B cell (primary cell): Measurements from ENCODE around the gene SCN4A. TPM values are rescaled to one million over a fixed set of nuclear protein-coding genes. Genes with fewer than 3 reads are reported as not detected.

Source experiments
- ATAC-seq: fragments of 200-7000 bp; cut with Tn5 transposase; one replicate; pipeline ENCODE4 v1.10.0; 2021; ENCODE audit warnings: low read depth, mild to moderate bottlenecking, moderate number of reproducible peaks, moderate library complexity
- CTCF ChIA-PET: fragments of 350-600 bp; sonication (Branson Sonifier 250); formaldehyde crosslinking; loops from one replicate; lab custom pipeline; 2021; ENCODE audit warnings: antibody characterized with exemption, inconsistent platforms; lab: Charles Lee
- POLR2A ChIA-PET: fragments of 350-600 bp; sonication (Branson Sonifier 250); formaldehyde crosslinking; loops from one replicate; lab custom pipeline; 2021; ENCODE audit warnings: antibody characterized with exemption; lab: Charles Lee
- DNase-seq: peaks from one replicate; pipeline ENCODE4 v3.0.0; 2013
- H2AFZ ChIP-seq: 2 replicates; pipeline ENCODE4 v1.6.1; 2012; ENCODE audit warnings: mild to moderate bottlenecking, low read depth, low read length; ENCODE audit not compliant: insufficient read depth, poor library complexity, severe bottlenecking
- H3K27ac ChIP-seq, 2 donors: 1 replicate in 1 of 2; 2 replicates in 1 of 2; pipeline ENCODE4 v1.5.1; 2012 to 2013; ENCODE audit warnings: low read length in 2 of 2, mild to moderate bottlenecking in 2 of 2, moderate library complexity in 1 of 2
- H3K27me3 ChIP-seq, 4 experiments: fragments of 200-600 bp in 1 of 4; sonication (generic) in 1 of 4; replicated peaks in 1 of 4; 1 replicate in 2 of 4; 2 replicates in 2 of 4; pipeline versions ENCODE4 v1.6.1 to v1.7.0; 2013 to 2016; ENCODE audit warnings: low read length in 3 of 4, mild to moderate bottlenecking in 2 of 4, mixed read lengths in 1 of 4, moderate library complexity in 1 of 4; ENCODE audit not compliant: insufficient read depth in 4 of 4, control insufficient read depth in 3 of 4; ENCODE audit errors: control extremely low read depth in 1 of 4
- H3K36me3 ChIP-seq, 2 experiments: replicated peaks in 1 of 2; 1 replicate in 1 of 2; 2 replicates in 1 of 2; pipeline versions ENCODE4 v1.6.1 to v1.7.1; 2013; ENCODE audit warnings: low read length in 1 of 2; ENCODE audit not compliant: insufficient read depth in 2 of 2, control insufficient read depth in 1 of 2; ENCODE audit errors: control extremely low read depth in 1 of 2, extremely low read depth in 1 of 2
- H3K4me1 ChIP-seq, 2 donors: fragments of 200-600 bp in 1 of 2; sonication (generic) in 1 of 2; 1 replicate in 1 of 2; 2 replicates in 1 of 2; pipeline versions ENCODE4 v1.5.1 to v1.6.1; 2013 to 2017; ENCODE audit warnings: low read length in 2 of 2; ENCODE audit not compliant: control insufficient read depth in 2 of 2, insufficient read depth in 2 of 2
- H3K4me2 ChIP-seq: replicated peaks from 2 replicates; pipeline ENCODE3; 2012; ENCODE audit warnings: mild to moderate bottlenecking, low read depth, low read length; ENCODE audit not compliant: poor library complexity, severe bottlenecking
- H3K4me3 ChIP-seq, 5 experiments: fragments of 200-600 bp in 1 of 5; sonication (generic) in 1 of 5; 1 replicate in 3 of 5; 2 replicates in 2 of 5; pipeline versions ENCODE4 v1.5.1 to v1.7.0; 2011 to 2016; ENCODE audit warnings: low read length in 4 of 5, mild to moderate bottlenecking in 4 of 5, low read depth in 2 of 5, control low read depth in 1 of 5, moderate library complexity in 1 of 5; ENCODE audit not compliant: insufficient read depth in 1 of 5; ENCODE audit errors: control extremely low read depth in 1 of 5, extremely low read depth in 1 of 5
- H3K79me2 ChIP-seq: fragments of 200-600 bp; sonication (generic); one replicate; pipeline ENCODE4 v1.6.0; 2016; ENCODE audit warnings: low read length; ENCODE audit not compliant: control insufficient read depth, insufficient read depth
- H3K9ac ChIP-seq: fragments of 200-600 bp; sonication (generic); 2 replicates; pipeline ENCODE4 v1.6.1; 2017; ENCODE audit warnings: mild to moderate bottlenecking, low read length, moderate library complexity
- H3K9me3 ChIP-seq, 3 donors: one replicate each; pipeline versions ENCODE4 v1.6.1 to v1.7.1; 2013; ENCODE audit warnings: low read length in 2 of 3; ENCODE audit not compliant: control insufficient read depth in 2 of 3, insufficient read depth in 1 of 3; ENCODE audit errors: control extremely low read depth in 1 of 3
- H4K20me1 ChIP-seq: 2 replicates; pipeline ENCODE4 v1.6.0; 2012; ENCODE audit warnings: mild to moderate bottlenecking, low read length; ENCODE audit not compliant: insufficient read depth, control insufficient read depth, poor library complexity, severe bottlenecking
- H3K27ac Mint-ChIP-seq: one replicate; pipeline ENCODE4 v1.8.0; 2021; ENCODE audit warnings: mixed read lengths
- H3K27me3 Mint-ChIP-seq: one replicate; pipeline ENCODE4 v1.8.0; 2021; ENCODE audit warnings: mixed read lengths
- H3K4me1 Mint-ChIP-seq: one replicate; pipeline ENCODE4 v1.8.0; 2021; ENCODE audit warnings: mixed read lengths
- H3K4me3 Mint-ChIP-seq: one replicate; pipeline ENCODE4 v1.8.0; 2021; ENCODE audit warnings: mixed read lengths
- H3K9me3 Mint-ChIP-seq: one replicate; pipeline ENCODE4 v1.8.0; 2022; ENCODE audit warnings: mixed read lengths; ENCODE audit not compliant: insufficient read depth
- EZH2 ChIP-seq: IDR thresholded peaks from 2 replicates; pipeline ENCODE4 v1.6.1; 2012; ENCODE audit warnings: borderline replicate concordance, low read depth, mild to moderate bottlenecking, moderate library complexity, low read length; ENCODE audit not compliant: insufficient read depth, poor library complexity, severe bottlenecking
- WGBS: methylation state at CpG from one replicate; pipeline ENCODE4 v1.1.5; 2013; ENCODE audit warnings: missing lambda C conversion rate; ENCODE audit not compliant: insufficient coverage; 5-methylcytosine and 5-hydroxymethylcytosine counted together
- intact Hi-C: fragments of 100-400 bp; cut with micrococcal nuclease; formaldehyde crosslinking; loops from one replicate; pipeline ENCODE4 v1.10.0; 2022
- polyA plus RNA-seq: library from polyadenylated mRNA; depleted of rRNA; stranded (reverse); fragments of >200 nt; gene quantifications from 2 replicates; pipeline ENCODE4 v1.2.3, GENCODE V29; 2012
- total RNA-seq, 2 donors: library from RNA; stranded (reverse); fragments of 120-200 nt in 1 of 2; gene quantifications; 1 replicate in 1 of 2; 2 replicates in 1 of 2; pipeline versions ENCODE4 v1.2.3 to v1.2.4, GENCODE V29; 2013 to 2022
- TF ChIP-seq, protein P1 (sequence below): fragments of 200-600 bp; IDR thresholded peaks from one replicate; pipeline ENCODE4 v1.8.0; 2022; ENCODE audit warnings: antibody characterized with exemption, mild to moderate bottlenecking

The SCN4A gene
- total and polyA plus RNA-seq, 2 donors (not counting 1 experiment from before 2014, with no cell fraction given) = 1.1 to 1.4 TPM

DNA sequence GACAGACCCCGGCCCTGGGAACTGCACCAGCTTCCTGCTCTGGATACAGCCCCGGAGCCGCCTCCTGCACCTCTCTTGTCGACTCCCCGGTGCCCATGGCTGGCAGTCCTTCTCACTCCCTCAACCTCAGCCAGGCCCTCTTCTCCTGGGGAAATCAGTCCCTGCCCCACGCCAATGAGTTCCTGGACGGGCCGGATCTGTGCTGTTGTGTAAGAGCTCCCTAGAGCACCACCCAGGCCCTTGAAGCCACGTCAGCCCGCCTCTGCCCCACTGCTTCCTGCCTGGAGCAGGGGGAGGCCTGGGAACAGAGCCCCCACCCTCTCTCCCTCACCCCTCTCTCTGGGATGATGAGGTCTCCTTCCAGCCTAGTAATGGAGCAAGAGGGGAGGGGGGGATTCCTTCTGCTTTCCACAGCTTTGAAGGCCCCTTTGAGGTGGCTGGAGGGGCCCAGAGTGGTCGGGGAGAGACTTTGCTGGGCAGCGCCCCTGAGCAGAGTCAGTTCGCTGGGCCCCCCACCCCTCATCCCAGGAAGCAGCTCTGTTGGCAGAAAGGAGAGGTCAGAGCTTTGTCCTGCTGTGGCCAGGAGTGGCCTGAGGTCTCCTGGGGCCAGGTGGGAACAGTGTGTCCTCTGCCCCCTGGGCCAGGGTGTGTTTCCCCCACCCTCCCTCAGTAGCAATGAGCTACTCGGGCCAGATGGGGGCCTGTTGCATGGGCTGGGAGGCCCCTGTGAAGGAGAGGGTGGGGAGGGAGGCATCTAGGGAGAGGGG lies 29.2 kb upstream of the SCN4A start:
- Histone ChIP-seq H3K27me3 (peaks cover 0 to 17% (median 5%) of the 10 kb centered on the region in 4 experiments), H3K27ac (no peak overlapping the region), H4K20me1 (peaks cover 61% of the 10 kb centered on the region), H3K4me1 (peaks cover 26 to 36% of the 10 kb centered on the region in 2 donors), H3K36me3 (peaks cover 0 to 47% of the 10 kb centered on the region in 2 experiments), H2AFZ (no peak overlapping the region), H3K9ac (no peak overlapping the region), H3K9me3 (no peaks in the 10 kb centered on the region), H3K79me2 (peaks cover 21% of the 10 kb centered on the region), H3K4me2 (no peak overlapping the region), H3K4me3 (no peak overlapping the region)
- Mint-ChIP-seq H3K9me3 (no peaks in the 10 kb centered on the region), H3K4me1 (peaks cover 31% of the 10 kb centered on the region), H3K4me3 (no peak overlapping the region), H3K27me3 (peaks cover 6% of the 10 kb centered on the region), H3K27ac (no peak overlapping the region)
- no peak for ATAC-seq
- intact Hi-C loops = no loop called here
- 92% methylated on average over 13 of the region's 14 CpGs for WGBS
- CTCF ChIA-PET = interaction anchor here (1.0 to 1.9 kb wide), 4 partner anchors 12 to 132 kb away, joined by 4 to 5 read pairs (median 4); no protein-coding TSS in a partner anchor
- POLR2A ChIA-PET = no interaction called here
- no peak for DNase-seq
- TF ChIP-seq, protein P1, sequence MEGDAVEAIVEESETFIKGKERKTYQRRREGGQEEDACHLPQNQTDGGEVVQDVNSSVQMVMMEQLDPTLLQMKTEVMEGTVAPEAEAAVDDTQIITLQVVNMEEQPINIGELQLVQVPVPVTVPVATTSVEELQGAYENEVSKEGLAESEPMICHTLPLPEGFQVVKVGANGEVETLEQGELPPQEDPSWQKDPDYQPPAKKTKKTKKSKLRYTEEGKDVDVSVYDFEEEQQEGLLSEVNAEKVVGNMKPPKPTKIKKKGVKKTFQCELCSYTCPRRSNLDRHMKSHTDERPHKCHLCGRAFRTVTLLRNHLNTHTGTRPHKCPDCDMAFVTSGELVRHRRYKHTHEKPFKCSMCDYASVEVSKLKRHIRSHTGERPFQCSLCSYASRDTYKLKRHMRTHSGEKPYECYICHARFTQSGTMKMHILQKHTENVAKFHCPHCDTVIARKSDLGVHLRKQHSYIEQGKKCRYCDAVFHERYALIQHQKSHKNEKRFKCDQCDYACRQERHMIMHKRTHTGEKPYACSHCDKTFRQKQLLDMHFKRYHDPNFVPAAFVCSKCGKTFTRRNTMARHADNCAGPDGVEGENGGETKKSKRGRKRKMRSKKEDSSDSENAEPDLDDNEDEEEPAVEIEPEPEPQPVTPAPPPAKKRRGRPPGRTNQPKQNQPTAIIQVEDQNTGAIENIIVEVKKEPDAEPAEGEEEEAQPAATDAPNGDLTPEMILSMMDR = no peak
- no peak for TF ChIP-seq EZH2

DNA sequence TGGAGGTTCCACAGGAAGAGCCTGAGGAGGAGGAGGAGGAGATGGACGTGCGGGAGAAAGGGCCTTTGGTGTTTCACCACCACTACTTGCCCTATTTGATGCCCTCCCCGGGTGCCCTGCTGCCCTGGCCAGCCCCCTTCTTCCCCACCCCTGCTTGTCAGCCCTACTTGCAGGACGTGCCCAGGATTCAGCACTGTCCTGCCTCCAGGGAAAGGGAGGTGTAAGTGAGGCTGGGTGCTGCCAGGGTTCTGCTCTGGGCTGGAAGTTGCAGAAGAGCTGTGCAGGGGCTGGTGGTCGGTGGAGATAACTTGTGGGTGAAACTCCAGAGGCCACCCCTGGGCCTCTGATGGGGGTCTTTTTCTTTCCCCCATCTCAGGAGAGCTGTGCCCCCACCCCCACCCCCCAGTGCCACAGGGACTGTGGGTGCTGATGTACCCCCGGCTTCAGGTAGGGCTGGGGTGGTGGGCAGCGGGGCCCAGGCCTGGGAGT lies 28.4 kb upstream of the SCN4A start:
- TF ChIP-seq EZH2 = no peak
- TF ChIP-seq, protein P1 = no peak
- peaks cover 19 to 28% of the 10 kb centered on the region in 2 donors for H3K4me1 ChIP-seq
- Mint-ChIP-seq H3K27ac (no peak overlapping the region), H3K27me3 (peaks cover 10% of the 10 kb centered on the region), H3K4me3 (no peak overlapping the region), H3K9me3 (no peaks in the 10 kb centered on the region), H3K4me1 (peaks cover 28% of the 10 kb centered on the region)
- ATAC-seq (no peak), DNase-seq (no peak)
- intact Hi-C loops = no loop called here
- H2AFZ ChIP-seq = no peak overlapping the region
- H3K27me3 ChIP-seq = peaks cover 0 to 20% (median 5%) of the 10 kb centered on the region in 4 experiments
- peaks cover 13% of the 10 kb centered on the region for H3K79me2 ChIP-seq
- ChIA-PET CTCF (interaction anchor here (1.5 to 1.9 kb wide), 2 partner anchors 11 to 15 kb away, joined by 4 to 5 read pairs; no protein-coding TSS in a partner anchor), POLR2A (no interaction called here)
- H4K20me1 ChIP-seq = peaks cover 53% of the 10 kb centered on the region
- H3K9ac ChIP-seq = no peak overlapping the region
- no peak overlapping the region for H3K4me3 ChIP-seq
- peaks cover 0 to 39% of the 10 kb centered on the region in 2 experiments for H3K36me3 ChIP-seq
- 91% methylated on average over 4 of the region's 7 CpGs for WGBS
- H3K27ac ChIP-seq = no peak overlapping the region
- H3K9me3 ChIP-seq = no peaks in the 10 kb centered on the region
- no peak overlapping the region for H3K4me2 ChIP-seq
